HG03342 (cell line): ENCODE results near the gene SMIM1.

ENCODE experiments used
- ATAC-seq: cut with Tn5 transposase; IDR thresholded peaks from one replicate; pipeline ENCODE4 v1.9.1; 2021; ENCODE audit warnings: mild to moderate bottlenecking, moderate library complexity; ENCODE audit not compliant: unreplicated experiment

The SMIM1 gene

GRCh38 chr1:3772715-3773571 is at the start of gene SMIM1:
TSS of gene SMIM1 (plus strand) at chr1:3772749. CDS start at chr1:3775374, 2,625 bp downstream.
- ATAC-seq, result peak; percentile 22

DNA sequence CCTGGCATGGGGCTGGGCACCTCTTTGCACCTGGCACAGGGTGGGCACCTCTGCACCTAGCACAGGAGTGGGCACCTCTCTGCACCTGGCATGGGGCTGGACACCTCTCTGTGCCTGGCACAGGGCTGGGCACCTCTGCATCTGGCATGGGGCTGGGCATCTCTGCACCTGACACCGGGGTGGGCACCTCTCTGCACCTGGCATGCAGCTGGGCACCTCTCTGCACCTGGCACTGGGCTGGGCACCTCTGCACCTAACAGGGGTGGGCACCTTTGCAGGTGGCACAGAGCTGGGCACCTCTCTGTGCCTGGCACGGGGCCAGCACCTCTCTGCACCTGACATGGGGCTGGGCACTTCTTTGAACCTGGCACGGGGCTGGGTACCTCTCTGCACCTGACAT is 49.7 kb upstream of the SMIM1 start:
- no peak for ATAC-seq

- ATAC-seq, result peak; percentile 43
Observed at GRCh38 chr1:3724416-3725030, 48.0 kb upstream of the SMIM1 start.

GRCh38 chr1:3725366-3725765 is 47.2 kb upstream of the SMIM1 start:
- ATAC-seq, result no peak

DNA sequence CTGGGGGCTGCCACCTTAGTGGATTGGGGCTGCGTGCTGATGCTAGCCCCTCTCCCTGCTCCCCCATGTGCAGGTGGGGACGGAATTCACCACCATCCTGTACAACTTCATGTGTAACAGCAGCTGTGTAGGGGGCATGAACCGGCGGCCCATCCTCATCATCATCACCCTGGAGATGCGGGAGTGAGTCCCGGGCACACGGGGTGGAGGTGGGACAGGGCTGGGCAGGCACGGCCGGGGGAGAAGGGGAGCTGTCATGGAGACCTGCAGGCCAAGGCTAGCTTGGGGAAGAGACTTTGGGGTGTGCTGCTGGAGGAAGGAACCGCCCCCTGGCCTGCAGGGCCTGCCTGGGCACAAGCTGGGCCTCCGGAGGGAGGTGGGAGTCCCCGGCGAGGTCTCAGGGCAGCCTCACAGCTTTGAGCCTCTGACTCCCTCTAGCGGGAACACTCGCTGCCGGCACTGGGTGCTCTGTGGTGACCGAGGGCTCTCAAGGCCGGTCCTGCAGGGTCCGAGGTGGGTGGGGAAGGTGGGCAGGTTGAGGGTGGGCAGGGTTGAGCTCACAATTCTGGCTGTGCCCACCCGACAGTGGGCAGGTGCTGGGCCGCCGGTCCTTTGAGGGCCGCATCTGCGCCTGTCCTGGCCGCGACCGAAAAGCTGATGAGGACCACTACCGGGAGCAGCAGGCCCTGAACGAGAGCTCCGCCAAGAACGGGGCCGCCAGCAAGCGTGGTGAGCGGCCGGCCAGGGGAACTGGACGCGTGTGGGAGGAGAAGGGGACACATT is 45.3 kb upstream of the SMIM1 start:
- ATAC-seq, result no peak

DNA sequence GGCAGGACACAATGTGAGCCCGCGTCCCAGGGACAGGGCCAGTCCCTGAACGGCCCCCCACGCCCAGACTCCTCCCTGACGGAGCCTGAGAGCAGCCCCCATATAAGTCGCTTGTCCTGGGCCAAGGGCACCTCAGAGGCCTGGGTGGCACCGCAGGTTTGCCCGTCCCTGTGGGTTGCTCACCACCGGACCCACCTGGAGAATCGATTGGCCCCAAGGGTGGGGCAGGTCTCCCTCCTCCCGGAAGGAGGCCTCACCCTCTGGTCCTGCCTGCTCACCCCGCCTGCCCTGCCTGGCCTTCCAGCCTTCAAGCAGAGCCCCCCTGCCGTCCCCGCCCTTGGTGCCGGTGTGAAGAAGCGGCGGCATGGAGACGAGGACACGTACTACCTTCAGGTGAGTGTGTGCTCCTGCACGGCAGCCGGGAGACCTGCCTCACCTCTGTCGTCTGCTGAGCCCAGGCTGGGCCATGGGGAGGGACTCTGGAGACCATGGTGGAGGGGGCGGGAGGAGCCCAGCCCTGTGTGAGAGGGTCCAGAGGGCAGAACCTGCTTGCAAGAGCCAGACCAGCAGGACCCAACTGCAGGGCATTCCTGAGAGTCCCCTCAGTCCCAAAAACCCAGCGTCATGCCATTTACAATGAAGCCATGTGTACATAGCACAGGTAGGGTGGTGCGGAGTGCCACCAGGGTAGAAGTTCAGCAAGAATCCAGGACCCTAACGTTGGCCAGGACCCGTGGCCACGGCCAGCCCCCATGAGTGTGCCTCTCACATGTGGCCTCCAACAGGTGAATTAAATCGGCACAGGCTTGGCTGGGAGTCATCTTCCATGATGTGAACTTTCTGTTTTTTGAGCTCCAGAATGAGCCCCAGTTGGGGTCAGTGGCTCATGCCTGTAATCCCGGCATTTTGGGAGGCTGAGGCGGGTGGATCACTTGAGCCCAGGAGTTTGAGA is 44.4 kb upstream of the SMIM1 start:
- no peak for ATAC-seq

GRCh38 chr1:3729594-3730542 is 42.7 kb upstream of the SMIM1 start:
- ATAC-seq, result no peak

DNA sequence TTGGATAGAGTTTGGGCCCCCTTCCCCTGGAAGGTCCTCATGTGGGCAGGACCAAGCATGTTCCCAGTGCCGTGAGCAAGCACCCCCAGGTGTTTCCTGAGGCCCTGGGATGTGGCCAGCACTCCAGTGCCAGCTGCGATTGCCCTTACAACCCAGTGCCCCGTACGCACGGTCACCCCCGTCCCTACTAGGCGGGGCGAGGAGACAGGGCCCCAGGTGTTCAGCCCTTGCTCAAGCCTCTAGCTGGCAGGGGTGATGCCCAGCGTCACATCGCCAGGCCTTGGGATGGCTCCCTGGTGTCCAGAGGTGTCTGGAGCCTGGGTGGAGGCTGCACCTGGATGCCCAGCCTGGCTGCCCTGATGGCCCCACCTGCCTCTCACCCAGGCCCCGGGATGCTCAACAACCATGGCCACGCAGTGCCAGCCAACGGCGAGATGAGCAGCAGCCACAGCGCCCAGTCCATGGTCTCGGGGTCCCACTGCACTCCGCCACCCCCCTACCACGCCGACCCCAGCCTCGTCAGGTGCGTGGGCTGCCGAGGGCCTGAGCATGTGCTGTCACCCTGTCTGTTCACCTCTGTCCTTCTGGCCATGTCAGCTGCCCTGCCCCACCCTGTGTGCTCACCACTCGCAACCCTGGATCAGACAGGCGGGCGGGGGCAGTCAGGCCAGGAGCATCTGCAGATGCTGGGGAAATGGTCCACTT is 41.9 kb upstream of the SMIM1 start:
- no peak for ATAC-seq

DNA sequence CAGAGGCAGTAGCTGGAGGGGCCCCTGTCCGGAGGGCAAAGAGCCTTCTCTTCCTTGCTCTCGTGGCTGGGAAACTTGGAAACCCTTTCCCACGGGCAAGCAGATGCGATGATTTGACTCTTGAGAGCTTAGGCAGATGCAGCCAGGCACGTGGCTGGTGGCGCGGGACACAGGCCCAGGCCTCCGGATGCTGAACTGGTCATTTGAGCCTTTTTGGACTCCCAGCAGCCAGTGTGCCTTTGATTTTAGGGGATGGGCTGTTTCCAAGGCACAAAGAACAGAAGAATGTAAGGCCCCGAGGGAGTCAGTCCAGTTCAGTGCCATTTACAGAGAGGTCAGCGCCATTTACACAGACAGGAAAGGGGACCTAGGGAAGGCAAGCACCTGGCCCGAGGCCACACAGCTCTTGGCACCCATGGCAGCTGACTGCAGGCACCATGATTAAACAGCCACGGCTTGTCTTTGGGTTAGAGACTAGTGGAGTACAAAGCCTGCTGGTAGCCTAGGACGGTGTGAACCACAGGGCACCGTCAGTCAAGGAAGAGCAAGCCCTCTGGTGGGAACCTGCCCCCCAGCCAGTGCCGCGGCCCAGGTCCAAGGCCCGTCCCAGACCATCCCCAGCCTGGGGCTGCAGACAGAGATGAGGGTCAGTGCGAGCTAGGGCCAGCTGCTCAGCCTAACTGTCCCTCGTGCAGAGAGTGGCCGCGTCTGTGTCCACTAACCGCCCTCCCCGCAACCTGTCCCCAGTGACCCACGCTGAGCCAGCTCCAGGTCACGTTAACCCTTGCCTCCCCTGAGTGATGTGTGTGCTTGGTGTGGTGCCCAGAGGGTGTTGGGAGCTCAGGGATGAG is 40.7 kb upstream of the SMIM1 start:
- no peak for ATAC-seq

DNA sequence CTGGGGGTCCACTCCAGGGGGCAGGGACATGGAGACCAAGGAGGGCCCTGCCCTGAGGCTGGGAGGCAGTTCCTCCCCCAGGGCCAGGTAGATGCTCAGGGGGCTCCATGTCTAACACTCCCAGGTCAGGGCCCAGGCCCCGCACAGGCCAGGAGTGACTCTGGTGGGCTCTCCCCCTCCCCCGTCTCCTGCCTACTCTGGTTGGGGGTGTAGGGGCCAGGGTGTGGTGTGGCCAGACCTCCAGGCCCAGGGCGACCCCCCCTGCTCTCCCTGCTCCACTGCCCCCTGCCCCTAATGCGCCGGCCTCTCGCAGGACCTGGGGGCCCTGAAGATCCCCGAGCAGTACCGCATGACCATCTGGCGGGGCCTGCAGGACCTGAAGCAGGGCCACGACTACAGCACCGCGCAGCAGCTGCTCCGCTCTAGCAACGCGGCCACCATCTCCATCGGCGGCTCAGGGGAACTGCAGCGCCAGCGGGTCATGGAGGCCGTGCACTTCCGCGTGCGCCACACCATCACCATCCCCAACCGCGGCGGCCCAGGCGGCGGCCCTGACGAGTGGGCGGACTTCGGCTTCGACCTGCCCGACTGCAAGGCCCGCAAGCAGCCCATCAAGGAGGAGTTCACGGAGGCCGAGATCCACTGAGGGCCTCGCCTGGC is 40.0 kb upstream of the SMIM1 start:
- ATAC-seq, result no peak

DNA sequence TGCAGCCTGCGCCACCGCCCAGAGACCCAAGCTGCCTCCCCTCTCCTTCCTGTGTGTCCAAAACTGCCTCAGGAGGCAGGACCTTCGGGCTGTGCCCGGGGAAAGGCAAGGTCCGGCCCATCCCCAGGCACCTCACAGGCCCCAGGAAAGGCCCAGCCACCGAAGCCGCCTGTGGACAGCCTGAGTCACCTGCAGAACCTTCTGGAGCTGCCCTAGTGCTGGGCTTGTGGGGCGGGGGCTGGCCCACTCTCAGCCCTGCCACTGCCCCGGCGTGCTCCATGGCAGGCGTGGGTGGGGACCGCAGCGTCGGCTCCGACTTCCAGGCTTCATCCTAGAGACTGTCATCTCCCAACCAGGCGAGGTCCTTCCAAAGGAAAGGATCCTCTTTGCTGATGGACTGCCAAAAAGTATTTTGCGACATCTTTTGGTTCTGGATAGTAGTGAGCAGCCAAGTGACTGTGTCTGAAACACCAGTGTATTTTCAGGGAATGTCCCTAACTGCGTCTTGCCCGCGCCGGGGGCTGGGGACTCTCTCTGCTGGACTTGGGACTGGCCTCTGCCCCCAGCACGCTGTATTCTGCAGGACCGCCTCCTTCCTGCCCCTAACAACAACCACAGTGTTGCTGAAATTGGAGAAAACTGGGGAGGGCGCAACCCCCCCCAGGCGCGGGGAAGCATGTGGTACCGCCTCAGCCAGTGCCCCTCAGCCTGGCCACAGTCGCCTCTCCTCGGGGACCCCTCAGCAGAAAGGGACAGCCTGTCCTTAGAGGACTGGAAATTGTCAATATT is 39.3 kb upstream of the SMIM1 start:
- ATAC-seq, result no peak

DNA sequence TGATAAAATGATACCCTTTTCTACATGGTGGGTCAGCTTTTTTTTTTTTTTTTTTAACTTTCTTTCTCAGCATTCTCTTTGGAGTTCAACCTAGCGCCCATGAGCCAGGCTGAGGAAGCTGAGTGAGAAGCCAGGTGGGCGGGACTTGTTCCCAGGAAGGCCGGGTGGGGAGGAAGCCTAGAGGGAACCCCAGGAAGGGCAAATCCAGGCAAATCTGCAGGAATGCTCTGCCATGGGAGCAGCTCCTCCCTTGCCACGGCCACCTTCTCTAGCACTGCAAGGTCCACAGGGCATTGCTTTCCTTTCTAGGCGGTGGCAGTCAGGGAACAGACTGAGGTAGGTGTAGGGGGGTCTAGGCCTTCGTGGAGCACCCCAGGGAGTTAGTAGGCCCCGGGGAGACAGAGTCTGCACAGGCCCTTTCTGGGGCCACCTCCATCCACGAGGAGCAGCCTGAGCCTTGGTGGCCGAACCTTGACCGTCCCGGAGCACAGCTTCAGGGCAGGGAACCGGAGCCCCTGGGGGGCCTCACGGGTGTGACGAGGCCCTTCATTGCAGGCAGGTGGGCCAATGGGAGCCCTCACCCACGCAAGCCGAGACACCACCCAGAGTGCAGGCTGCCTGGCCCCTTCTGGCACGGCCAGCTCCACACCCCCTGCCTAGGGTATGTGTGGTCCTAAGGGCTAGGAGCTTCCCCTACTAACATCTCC is 38.5 kb upstream of the SMIM1 start:
- ATAC-seq, result no peak

GRCh38 chr1:3734602-3735001 is 37.9 kb upstream of the SMIM1 start:
- ATAC-seq, result no peak

DNA sequence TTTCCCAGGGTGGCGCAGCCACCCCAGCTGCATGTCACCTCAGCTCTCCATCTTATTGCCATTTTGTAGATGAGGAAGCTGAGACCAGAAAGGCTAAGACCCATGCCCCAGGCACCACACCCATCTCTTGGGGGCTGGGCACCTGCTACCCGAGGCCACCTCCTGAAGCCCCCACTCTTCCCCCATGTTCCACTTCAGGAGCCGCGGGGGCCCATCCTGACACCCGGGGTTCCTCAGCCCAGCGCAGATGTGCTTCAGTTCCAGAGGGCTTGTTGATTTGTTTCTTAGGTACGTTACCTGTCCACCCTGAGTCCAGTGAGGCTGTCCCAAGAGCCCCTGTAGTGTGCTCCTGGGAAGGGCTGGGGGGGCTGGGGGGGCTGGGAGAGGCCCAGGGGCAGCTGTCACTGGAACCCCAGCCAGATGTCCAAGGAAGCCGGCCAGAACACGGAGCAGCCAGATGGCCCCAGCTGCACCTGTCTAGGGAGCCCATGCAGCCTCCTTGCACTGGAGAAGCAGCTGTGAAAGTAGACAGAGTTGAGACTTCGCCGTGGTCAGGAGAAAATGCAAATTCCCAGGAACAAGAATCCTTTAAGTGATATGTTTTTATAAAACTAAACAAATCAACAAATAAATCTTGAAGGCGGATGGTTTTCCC is 37.4 kb upstream of the SMIM1 start:
- ATAC-seq, result no peak

DNA sequence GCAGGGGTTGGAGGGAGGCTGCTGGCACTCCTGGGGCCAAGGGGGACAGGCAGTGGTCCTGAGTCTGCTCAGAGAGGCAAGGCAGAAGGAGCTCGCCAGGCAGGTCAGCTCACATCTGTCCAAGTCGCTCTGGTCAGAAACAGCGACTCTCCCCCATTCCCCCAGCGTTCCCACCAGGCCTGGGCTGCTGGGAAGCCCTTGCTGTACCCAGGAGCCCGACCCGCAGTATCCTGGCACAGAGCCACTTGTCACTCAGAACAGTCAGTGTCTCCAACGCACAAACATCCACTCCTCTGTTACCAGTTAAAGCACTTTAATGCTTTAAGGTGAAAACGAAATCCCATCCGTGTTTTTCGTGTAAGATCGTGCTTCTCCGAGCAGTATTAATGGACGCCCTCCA is 36.9 kb upstream of the SMIM1 start:
- ATAC-seq, result no peak
